ENCODE results near the gene XPR1.

The XPR1 gene

DNA sequence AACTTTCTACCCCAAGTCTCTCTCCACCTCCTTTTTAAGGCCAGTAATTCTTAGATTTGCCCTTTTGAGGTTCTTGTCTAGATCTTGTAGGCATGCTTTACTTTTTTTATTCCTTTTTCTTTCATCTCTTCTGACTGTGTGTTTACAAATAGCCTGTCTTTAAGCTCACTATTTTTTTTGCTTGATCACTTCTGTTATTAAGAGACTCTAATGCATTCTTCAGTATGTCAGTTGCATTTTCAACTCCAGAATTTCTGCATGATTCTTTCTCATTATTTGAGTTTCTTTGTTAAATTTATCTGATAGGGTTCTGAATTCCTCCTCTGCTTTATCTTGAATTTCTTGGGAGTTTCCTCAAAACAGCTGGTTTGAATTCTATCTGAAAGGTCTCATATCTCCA lies 30.9 kb downstream of the XPR1 start:
- no peak for DNase-seq (ENCODE audit: low read depth)
- no peak overlapping the region for H3K4me3 ChIP-seq (replicated peaks; ENCODE audit: low read depth, low read length)
- TF ChIP-seq, protein P1, sequence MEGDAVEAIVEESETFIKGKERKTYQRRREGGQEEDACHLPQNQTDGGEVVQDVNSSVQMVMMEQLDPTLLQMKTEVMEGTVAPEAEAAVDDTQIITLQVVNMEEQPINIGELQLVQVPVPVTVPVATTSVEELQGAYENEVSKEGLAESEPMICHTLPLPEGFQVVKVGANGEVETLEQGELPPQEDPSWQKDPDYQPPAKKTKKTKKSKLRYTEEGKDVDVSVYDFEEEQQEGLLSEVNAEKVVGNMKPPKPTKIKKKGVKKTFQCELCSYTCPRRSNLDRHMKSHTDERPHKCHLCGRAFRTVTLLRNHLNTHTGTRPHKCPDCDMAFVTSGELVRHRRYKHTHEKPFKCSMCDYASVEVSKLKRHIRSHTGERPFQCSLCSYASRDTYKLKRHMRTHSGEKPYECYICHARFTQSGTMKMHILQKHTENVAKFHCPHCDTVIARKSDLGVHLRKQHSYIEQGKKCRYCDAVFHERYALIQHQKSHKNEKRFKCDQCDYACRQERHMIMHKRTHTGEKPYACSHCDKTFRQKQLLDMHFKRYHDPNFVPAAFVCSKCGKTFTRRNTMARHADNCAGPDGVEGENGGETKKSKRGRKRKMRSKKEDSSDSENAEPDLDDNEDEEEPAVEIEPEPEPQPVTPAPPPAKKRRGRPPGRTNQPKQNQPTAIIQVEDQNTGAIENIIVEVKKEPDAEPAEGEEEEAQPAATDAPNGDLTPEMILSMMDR (IDR thresholded peaks at IDR 0.05; ENCODE audit: low read length, missing control alignments) = no peak

DNA sequence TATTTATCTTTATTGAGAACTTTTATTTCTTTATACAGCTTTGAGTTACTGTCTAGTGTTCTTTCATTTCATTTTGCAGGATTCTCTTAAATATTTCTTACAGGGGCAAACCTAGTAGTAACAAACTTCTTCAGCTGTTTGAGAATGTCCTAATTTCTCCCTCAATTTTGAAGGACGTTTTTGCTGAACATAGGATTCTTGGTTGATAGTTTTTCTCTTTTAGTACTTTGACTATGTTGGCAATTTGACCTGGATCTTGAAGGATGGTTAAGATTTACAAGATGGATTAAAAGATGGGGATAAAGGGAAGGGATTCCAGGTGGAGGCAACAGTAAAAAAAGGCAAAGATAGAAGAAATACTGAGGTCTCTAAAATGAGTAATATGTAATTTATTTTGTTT lies 38.9 kb downstream of the XPR1 start:
- TF ChIP-seq, protein P1 (IDR thresholded peaks at IDR 0.05; ENCODE audit: low read length, missing control alignments) = no peak
- H3K4me3 ChIP-seq (replicated peaks; ENCODE audit: low read depth, low read length) = no peak overlapping the region
- DNase-seq (ENCODE audit: low read depth) = no peak

DNA sequence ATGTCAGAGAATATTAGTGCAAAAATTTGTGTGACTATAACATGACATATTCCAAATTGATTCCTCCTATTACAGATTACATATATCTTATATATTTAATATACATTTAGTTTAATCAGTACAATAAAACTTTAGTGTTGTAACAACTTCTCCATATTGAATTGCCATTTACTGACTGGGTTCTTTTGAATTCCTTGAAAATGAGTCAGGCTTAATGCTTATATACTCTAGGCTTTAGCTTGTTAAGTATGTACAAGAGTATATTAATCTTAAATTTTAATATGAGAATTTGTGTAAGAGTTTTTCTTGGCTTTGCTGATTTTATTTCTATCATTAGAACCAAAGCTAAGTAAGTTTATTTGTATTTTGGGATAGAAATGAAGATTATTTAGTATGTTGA lies 40.3 kb downstream of the XPR1 start:
- no peak for DNase-seq (ENCODE audit: low read depth)
- TF ChIP-seq, protein P1 (IDR thresholded peaks at IDR 0.05; ENCODE audit: low read length, missing control alignments) = no peak
- H3K4me3 ChIP-seq (replicated peaks; ENCODE audit: low read depth, low read length) = no peak overlapping the region

DNA sequence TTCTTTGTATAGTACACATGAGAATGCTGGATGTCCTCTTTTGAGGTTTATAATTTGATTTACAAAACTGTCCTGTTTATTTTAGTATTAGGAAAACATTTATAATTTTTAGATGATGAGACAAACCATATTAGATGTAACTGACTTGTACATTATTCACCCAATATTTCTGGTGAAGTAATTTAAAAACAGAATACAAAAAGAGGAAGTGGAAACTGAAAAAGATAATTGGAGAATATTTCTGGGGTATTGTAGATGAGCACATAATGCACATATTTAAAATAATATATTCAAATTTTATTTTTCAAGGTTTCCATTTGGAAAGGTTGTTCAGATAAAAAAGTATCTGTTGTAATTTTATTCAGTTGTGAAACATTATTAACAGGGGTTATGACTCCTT lies 40.7 kb downstream of the XPR1 start:
- DNase-seq (ENCODE audit: low read depth) = no peak
- TF ChIP-seq, protein P1 (IDR thresholded peaks at IDR 0.05; ENCODE audit: low read length, missing control alignments) = no peak
- no peak overlapping the region for H3K4me3 ChIP-seq (replicated peaks; ENCODE audit: low read depth, low read length)

DNA sequence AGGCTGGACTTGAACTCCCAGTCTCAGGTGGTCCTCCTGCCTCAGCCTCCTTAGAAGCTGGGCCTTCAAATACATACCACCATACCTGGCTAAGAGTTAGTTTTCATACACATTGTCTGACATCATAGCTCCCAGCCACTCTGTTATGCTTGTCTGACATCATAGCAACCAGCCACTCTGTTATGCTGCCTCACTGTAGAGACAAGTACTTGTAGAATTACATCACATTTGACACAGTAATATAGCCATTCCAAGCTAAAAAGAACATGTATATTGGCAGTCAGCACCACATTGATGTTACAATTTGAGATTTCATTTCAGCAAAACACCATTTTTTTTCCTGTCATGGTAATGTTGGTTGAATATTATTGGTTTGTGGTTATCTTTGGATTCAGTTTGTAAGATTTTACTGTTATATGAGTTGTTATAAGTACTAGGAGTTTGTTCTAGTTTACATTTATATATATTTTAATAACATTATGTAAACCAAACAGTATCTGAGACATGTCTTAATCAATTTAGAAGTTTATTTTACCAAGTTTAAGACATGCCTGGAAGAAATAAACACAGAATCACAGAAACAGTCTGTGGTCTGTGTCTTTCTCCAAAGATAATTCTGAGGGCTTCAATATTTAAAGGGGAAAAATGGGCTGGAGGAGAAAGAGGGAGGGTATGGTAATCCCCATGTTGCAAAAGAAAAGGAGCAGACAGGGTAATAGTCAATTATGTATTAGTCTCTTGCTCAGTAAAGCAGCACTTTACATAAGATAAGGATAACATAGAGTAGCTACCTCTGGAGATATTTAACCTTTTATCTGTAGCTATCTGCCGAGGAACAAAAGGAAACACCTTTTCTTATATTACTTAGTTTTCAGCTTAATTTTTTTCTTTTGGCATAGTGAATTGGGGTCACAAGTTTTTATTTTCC lies 43.0 kb downstream of the XPR1 start:
- TF ChIP-seq, protein P1 (IDR thresholded peaks at IDR 0.05; ENCODE audit: low read length, missing control alignments) = no peak
- DNase-seq (ENCODE audit: low read depth) = peak; percentile 46
- no peak overlapping the region for H3K4me3 ChIP-seq (replicated peaks; ENCODE audit: low read depth, low read length)

DNA sequence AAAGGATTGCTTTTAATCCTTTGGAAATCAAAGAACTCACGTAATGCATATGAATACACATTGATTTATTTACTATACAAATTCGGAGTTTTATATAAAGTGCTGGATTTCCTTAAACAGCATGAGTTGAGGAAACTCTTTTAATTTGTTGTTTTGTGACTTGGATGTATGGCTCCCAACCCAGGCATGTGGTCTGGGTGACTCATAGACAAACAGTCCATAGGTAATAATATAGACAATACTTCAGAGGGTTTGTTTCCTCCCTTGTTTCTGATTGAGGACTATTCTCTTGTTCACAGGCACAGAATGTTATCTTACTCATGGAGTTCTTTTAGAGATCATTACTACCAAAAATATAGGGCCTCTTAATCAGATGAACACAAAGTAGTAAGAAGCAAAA lies 43.8 kb downstream of the XPR1 start:
- H3K4me3 ChIP-seq (replicated peaks; ENCODE audit: low read depth, low read length) = no peak overlapping the region
- TF ChIP-seq, protein P1 (IDR thresholded peaks at IDR 0.05; ENCODE audit: low read length, missing control alignments) = no peak
- DNase-seq (ENCODE audit: low read depth) = no peak

Measured in fibroblast of pulmonary artery (primary cell).